ENCODE measurements around the gene ROGDI. TPM values are rescaled to one million over a fixed set of nuclear protein-coding genes. Genes with fewer than 3 reads are reported as not detected.

Gene ROGDI
- total and polyA plus RNA-seq, 2 of the 13 experiments (the other 11 are each of a cell fraction or from before 2014, with no cell fraction given), result 19.2 to 42.1 TPM

DNA sequence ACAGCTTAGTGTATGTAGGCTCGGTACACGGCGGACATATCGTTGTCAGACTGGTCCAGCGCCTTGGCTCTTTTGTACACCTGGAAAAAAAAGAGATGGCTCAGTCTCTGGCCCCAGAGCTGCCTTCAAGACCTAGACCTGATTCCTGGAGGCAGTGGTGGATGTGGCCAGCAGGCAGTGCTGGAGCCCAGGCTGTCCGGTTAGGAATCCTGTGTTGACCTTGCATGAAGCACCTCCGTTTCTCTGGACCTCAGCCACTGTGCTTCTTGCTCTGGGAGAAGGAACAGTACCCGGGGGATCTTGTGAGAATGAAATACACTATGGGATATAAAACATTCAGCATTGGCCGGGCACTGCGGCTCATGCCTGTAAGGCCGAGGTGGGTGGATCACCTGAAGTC, 2.8 kb upstream of the ROGDI start:
- H4K20me1 ChIP-seq (ENCODE audit: insufficient read depth, low read length), result no peaks in the 10 kb centered on the region
- BruUV-seq (replicated peaks), result no TSS peak
- H3K9ac ChIP-seq (ENCODE audit: insufficient read depth, low read depth, low read length), result no peak overlapping the region
- H3K9me3 ChIP-seq (ENCODE audit: low read length), result no peaks in the 10 kb centered on the region
- peaks cover 19% of the 10 kb centered on the region for H3K4me1 ChIP-seq (ENCODE audit: insufficient read depth, low read length)
- no peak for ATAC-seq
- H2AFZ ChIP-seq (ENCODE audit: low read length), result no peak overlapping the region
- H3K36me3 ChIP-seq (replicated peaks in 1 of 2; ENCODE audit: control insufficient read depth in 1 of 2, insufficient read depth in 2 of 2, low read length in 2 of 2), result peaks cover 1 to 36% of the 10 kb centered on the region in 2 experiments; a peak in 3 of 5 replicates
- FAIRE-seq, result no peak
- intact Hi-C loops (cut with micrococcal nuclease; ENCODE audit: unreplicated experiment) (no loop called here), in situ Hi-C loops (cut with HindIII; ENCODE audit: extremely low pct_ligation_motif_present, low pct_unique_long_range_greater_than_20kb) (no loop called here)
- H3K4me2 ChIP-seq (ENCODE audit: low read depth, low read length), result no peak overlapping the region
- ChIA-PET CTCF (ENCODE audit: low intra/inter-chr PET ratio, low total read pairs) (no interaction called here), POLR2A (no interaction called here)
- WGBS (ENCODE audit: low lambda C conversion rate), result 97% methylated on average over 10 of the region's 11 CpGs
- H3K4me3 ChIP-seq (replicated peaks in 1 of 3; ENCODE audit: insufficient read depth in 1 of 3, low read depth in 2 of 3, low read length in 3 of 3), result no peak overlapping the region
- TF ChIP-seq, protein P1, sequence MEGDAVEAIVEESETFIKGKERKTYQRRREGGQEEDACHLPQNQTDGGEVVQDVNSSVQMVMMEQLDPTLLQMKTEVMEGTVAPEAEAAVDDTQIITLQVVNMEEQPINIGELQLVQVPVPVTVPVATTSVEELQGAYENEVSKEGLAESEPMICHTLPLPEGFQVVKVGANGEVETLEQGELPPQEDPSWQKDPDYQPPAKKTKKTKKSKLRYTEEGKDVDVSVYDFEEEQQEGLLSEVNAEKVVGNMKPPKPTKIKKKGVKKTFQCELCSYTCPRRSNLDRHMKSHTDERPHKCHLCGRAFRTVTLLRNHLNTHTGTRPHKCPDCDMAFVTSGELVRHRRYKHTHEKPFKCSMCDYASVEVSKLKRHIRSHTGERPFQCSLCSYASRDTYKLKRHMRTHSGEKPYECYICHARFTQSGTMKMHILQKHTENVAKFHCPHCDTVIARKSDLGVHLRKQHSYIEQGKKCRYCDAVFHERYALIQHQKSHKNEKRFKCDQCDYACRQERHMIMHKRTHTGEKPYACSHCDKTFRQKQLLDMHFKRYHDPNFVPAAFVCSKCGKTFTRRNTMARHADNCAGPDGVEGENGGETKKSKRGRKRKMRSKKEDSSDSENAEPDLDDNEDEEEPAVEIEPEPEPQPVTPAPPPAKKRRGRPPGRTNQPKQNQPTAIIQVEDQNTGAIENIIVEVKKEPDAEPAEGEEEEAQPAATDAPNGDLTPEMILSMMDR (CRISPR knock-in tag; IDR thresholded peaks at IDR 0.05), result 0 out of 2 replicates have a peak, but pooled peaks have one; percentile 10
- no peak for TF ChIP-seq MTA3 (CRISPR knock-in tag; IDR thresholded peaks at IDR 0.05)
- no peaks in the 10 kb centered on the region for H3K79me2 ChIP-seq (ENCODE audit: insufficient read depth, low read length)
- DNase-seq (ENCODE audit: low spot score), result no peak
- H3K27me3 ChIP-seq (ENCODE audit: control insufficient read depth in 1 of 2, insufficient read depth in 2 of 2, low read length in 2 of 2), result no peaks in the 10 kb centered on the region
- no peak overlapping the region for H3K27ac ChIP-seq (ENCODE audit: extremely low read length, insufficient read depth, low read length)

DNA sequence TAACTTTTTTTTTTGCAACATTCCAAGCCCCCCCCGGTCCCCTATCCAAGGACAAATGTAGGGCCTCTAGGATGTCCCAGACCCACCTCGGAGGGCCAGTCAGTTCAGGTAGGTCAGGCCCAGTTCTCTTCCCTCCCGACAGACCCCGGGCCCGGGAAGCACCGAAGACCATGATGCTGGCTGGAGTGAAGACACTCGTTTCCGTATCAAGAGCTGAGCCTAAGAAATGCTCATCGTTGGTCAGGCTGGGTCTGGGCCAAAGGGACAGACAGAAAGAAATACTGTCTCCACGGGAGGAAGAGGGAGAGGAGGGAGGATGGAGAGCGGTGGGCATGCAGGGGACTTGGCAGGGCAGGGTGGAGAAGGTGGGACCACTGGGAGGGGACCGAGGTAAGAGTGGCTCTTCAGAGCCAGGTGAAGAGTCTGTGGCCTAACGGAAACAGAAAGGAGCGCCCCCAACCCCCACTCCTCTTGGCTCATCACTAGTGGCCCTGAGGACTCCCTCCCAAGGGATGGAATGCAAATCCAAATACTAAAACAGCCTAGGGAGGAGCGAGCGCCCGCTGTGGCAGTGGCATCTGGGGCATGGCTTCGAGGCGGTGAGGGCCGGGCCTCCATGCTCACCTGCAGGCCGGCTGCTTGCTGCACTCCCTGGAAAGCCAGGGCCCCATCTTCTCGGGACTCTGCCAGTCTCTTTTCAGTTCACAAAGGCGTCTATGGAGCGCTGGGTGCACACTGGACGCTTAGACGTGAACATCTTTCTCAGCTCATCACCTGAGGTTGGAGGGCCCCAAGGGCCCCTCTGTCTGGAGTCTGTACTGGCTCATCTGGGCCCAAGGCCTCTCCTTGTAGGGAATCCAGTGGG, 1.7 kb upstream of the ROGDI start:
- peaks cover 24% of the 10 kb centered on the region for H3K4me1 ChIP-seq (ENCODE audit: insufficient read depth, low read length)
- POLR2A ChIA-PET, result no interaction called here
- H4K20me1 ChIP-seq (ENCODE audit: insufficient read depth, low read length), result no peaks in the 10 kb centered on the region
- H3K9me3 ChIP-seq (ENCODE audit: low read length), result no peaks in the 10 kb centered on the region
- ATAC-seq (no peak), FAIRE-seq (no peak), DNase-seq (ENCODE audit: low spot score) (no peak)
- TSS peak; percentile 60 for BruUV-seq (replicated peaks)
- 95% methylated on average over 26 of the region's 26 CpGs for WGBS (ENCODE audit: low lambda C conversion rate)
- no peak overlapping the region for H2AFZ ChIP-seq (ENCODE audit: low read length)
- no peak overlapping the region for H3K4me2 ChIP-seq (ENCODE audit: low read depth, low read length)
- H3K79me2 ChIP-seq (ENCODE audit: insufficient read depth, low read length), result no peaks in the 10 kb centered on the region
- intact Hi-C loops (cut with micrococcal nuclease; ENCODE audit: unreplicated experiment) (loop anchor here (2.0 to 5.0 kb wide), 2 partner anchors 37 to 72 kb away; partner anchors contain the start of genes ANKS3, DNAAF8 and ZNF500), in situ Hi-C loops (cut with HindIII; ENCODE audit: extremely low pct_ligation_motif_present, low pct_unique_long_range_greater_than_20kb) (no loop called here)
- peaks cover 1 to 32% of the 10 kb centered on the region in 2 experiments; a peak in 3 of 5 replicates for H3K36me3 ChIP-seq (replicated peaks in 1 of 2; ENCODE audit: control insufficient read depth in 1 of 2, insufficient read depth in 2 of 2, low read length in 2 of 2)
- H3K27ac ChIP-seq (ENCODE audit: extremely low read length, insufficient read depth, low read length), result no peak overlapping the region
- no peaks in the 10 kb centered on the region for H3K27me3 ChIP-seq (ENCODE audit: control insufficient read depth in 1 of 2, insufficient read depth in 2 of 2, low read length in 2 of 2)
- TF ChIP-seq TBP (CRISPR knock-in tag; IDR thresholded peaks at IDR 0.05), result no peak
- TF ChIP-seq, protein P2, sequence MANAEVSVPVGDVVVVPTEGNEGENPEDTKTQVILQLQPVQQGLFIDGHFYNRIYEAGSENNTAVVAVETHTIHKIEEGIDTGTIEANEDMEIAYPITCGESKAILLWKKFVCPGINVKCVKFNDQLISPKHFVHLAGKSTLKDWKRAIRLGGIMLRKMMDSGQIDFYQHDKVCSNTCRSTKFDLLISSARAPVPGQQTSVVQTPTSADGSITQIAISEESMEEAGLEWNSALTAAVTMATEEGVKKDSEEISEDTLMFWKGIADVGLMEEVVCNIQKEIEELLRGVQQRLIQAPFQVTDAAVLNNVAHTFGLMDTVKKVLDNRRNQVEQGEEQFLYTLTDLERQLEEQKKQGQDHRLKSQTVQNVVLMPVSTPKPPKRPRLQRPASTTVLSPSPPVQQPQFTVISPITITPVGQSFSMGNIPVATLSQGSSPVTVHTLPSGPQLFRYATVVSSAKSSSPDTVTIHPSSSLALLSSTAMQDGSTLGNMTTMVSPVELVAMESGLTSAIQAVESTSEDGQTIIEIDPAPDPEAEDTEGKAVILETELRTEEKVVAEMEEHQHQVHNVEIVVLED (CRISPR knock-in tag; IDR thresholded peaks at IDR 0.05; ENCODE audit: borderline replicate concordance), result no peak
- TF ChIP-seq, protein P3, sequence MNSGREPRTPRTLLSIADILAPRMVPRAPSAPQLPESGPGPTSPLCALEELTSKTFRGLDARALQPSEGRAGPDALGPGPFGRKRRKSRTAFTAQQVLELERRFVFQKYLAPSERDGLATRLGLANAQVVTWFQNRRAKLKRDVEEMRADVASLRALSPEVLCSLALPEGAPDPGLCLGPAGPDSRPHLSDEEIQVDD (CRISPR knock-in tag; IDR thresholded peaks at IDR 0.05; ENCODE audit: borderline replicate concordance), result no peak
- H3K4me3 ChIP-seq (replicated peaks in 1 of 3; ENCODE audit: insufficient read depth in 1 of 3, low read depth in 2 of 3, low read length in 3 of 3), result no peak overlapping the region
- CTCF ChIA-PET (ENCODE audit: low intra/inter-chr PET ratio, low total read pairs), result no interaction called here
- H3K9ac ChIP-seq (ENCODE audit: insufficient read depth, low read depth, low read length), result no peak overlapping the region
